Upper lobe of left lung (tissue), 6 donors: ENCODE results near the gene SLC19A2. TPM values are rescaled to one million over a fixed set of nuclear protein-coding genes. Genes with fewer than 3 reads are reported as not detected.
A peak's percentile ranks its signal among the peaks of the same experiment; 100 is the strongest.
"Not testable (repeated sequence)": the region's sequence is repeated elsewhere in the genome, so short reads cannot be mapped to it uniquely, and the experiment has no call there.

Experiments
- ATAC-seq, 2 donors: fragments of 200-7000 bp; cut with Tn5 transposase; one replicate each; pipeline ENCODE4 v1.9.1; 2022; ENCODE audit warnings: mild to moderate bottlenecking in 2 of 2, moderate library complexity in 2 of 2; ENCODE audit not compliant: low FRiP score in 2 of 2
- DNase-seq, 2 donors: peaks; one replicate each; pipeline ENCODE4 v3.0.0-alpha.2; 2019 to 2020
- H3K27ac ChIP-seq, 4 donors: fragments of 200-600 bp; sonication (generic); one replicate each; pipeline ENCODE4 v1.5.1; 2016 to 2019
- H3K27me3 ChIP-seq, 4 donors: fragments of 200-600 bp; sonication (generic); one replicate each; pipeline ENCODE4 v1.5.1; 2017 to 2019
- H3K36me3 ChIP-seq, 4 donors: fragments of 200-600 bp; sonication (generic); one replicate each; pipeline ENCODE4 v1.5.1; 2016 to 2019
- H3K4me1 ChIP-seq, 4 donors: fragments of 200-600 bp; sonication (generic); one replicate each; pipeline ENCODE4 v1.5.1; 2018 to 2019
- H3K4me3 ChIP-seq, 4 donors: fragments of 200-600 bp; sonication (generic); one replicate each; pipeline ENCODE4 v1.5.1; 2017 to 2019; ENCODE audit warnings: mild to moderate bottlenecking in 2 of 4, moderate library complexity in 1 of 4
- H3K9me3 ChIP-seq, 4 donors: fragments of 200-600 bp; sonication (generic); one replicate each; pipeline ENCODE4 v1.5.1; 2018 to 2019
- EP300 ChIP-seq, 4 donors: sonication (generic); formaldehyde crosslinking; IDR thresholded peaks; one replicate each; pipeline ENCODE4 v1.5.1; 2017; ENCODE audit warnings: antibody characterized with exemption in 4 of 4, control low read depth in 2 of 4
- POLR2A ChIP-seq, 4 donors: fragments of 450-650 bp; IDR thresholded peaks; one replicate each; pipeline ENCODE4 v1.5.1; 2016 to 2017; ENCODE audit warnings: antibody characterized with exemption in 4 of 4, mild to moderate bottlenecking in 2 of 4
- POLR2AphosphoS5 ChIP-seq, 2 donors: sonication (generic); formaldehyde crosslinking; IDR thresholded peaks; one replicate each; pipeline ENCODE4 v1.5.1; 2017; ENCODE audit warnings: antibody characterized with exemption in 2 of 2
- WGBS, 2 donors: methylation state at CpG; one replicate each; pipeline ENCODE4 v1.1.5; 2017 to 2018; 5-methylcytosine and 5-hydroxymethylcytosine counted together
- total RNA-seq, 6 donors: library from RNA; depleted of rRNA in 4 of 6; stranded (reverse); fragments of >200 nt in 4 of 6; gene quantifications; one replicate each; pipeline versions ENCODE4 v1.1.0 to v1.2.1, GENCODE V29; 2016 to 2021
- TF ChIP-seq, protein P1 (sequence below), 6 experiments: fragments of 450-650 bp in 4 of 6; fragments of 200-600 bp in 2 of 6; sonication (generic) in 2 of 6; IDR thresholded peaks; one replicate each; pipeline ENCODE4 v1.5.1; 2016 to 2019; ENCODE audit warnings: antibody characterized with exemption in 6 of 6
- donor health status: DM: no; HTN: no; CAD: no; lungs with moderate emphysema.
- donor health status: DM: no; HTN: yes; CAD: no; lungs with severe emphysema.

The SLC19A2 gene, protein sequence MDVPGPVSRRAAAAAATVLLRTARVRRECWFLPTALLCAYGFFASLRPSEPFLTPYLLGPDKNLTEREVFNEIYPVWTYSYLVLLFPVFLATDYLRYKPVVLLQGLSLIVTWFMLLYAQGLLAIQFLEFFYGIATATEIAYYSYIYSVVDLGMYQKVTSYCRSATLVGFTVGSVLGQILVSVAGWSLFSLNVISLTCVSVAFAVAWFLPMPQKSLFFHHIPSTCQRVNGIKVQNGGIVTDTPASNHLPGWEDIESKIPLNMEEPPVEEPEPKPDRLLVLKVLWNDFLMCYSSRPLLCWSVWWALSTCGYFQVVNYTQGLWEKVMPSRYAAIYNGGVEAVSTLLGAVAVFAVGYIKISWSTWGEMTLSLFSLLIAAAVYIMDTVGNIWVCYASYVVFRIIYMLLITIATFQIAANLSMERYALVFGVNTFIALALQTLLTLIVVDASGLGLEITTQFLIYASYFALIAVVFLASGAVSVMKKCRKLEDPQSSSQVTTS
- 10 to 100 TPM in 5 of 6 donors, 1 to 10 TPM in 1; 8.4 to 37.1 (median 13.6) TPM for total RNA-seq

GRCh38 chr1:169485431-169486280 lies at the start of gene SLC19A2:
Gene SLC19A2 (minus strand): TSS chr1:169485944. CDS start chr1:169485766, 178 bp downstream.
- Histone ChIP-seq H3K27ac (peak within 1 kb of the TSS; percentile 97), H3K9me3 (no peaks in the 10 kb centered on the region), H3K4me3 (peak within 1 kb of the TSS; percentile 38 to 81 (median 65)), H3K27me3 (no peaks in the 10 kb centered on the region), H3K36me3 (no peaks in the 10 kb centered on the region), H3K4me1 (peaks cover 0 to 27% (median 17%) of the 10 kb centered on the region in 4 donors)
- peak; percentile 99 to 100 for DNase-seq
- TF ChIP-seq POLR2AphosphoS5 (IDR thresholded peaks at IDR 0.05) (peak; percentile 78 to 97), POLR2A (IDR thresholded peaks at IDR 0.05) (peak in 3 of 4 donors; percentile 94 to 98 (median 98)), EP300 (IDR thresholded peaks at IDR 0.05) (peak in 3 of 4 donors; percentile 28 to 98 (median 98))
- TF ChIP-seq, protein P1, sequence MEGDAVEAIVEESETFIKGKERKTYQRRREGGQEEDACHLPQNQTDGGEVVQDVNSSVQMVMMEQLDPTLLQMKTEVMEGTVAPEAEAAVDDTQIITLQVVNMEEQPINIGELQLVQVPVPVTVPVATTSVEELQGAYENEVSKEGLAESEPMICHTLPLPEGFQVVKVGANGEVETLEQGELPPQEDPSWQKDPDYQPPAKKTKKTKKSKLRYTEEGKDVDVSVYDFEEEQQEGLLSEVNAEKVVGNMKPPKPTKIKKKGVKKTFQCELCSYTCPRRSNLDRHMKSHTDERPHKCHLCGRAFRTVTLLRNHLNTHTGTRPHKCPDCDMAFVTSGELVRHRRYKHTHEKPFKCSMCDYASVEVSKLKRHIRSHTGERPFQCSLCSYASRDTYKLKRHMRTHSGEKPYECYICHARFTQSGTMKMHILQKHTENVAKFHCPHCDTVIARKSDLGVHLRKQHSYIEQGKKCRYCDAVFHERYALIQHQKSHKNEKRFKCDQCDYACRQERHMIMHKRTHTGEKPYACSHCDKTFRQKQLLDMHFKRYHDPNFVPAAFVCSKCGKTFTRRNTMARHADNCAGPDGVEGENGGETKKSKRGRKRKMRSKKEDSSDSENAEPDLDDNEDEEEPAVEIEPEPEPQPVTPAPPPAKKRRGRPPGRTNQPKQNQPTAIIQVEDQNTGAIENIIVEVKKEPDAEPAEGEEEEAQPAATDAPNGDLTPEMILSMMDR (IDR thresholded peaks at IDR 0.05), result peak in 4 of 6 experiments; percentile 22 to 62 (median 58)
- ATAC-seq, result peak; percentile 97 to 99
- 0% methylated on average over 12 to 76 of the region's 85 CpGs for WGBS, 2 donors

- no peaks in the 10 kb centered on the region for H3K27me3 ChIP-seq
- no peak for TF ChIP-seq POLR2A (IDR thresholded peaks at IDR 0.05)
- TF ChIP-seq EP300 (IDR thresholded peaks at IDR 0.05), result no peak
- TF ChIP-seq, protein P1 (IDR thresholded peaks at IDR 0.05), result no peak
- no peak for TF ChIP-seq POLR2AphosphoS5 (IDR thresholded peaks at IDR 0.05)
- H3K4me1 ChIP-seq, result peaks cover 0 to under 1% (median 0%) of the 10 kb centered on the region in 4 donors
- H3K27ac ChIP-seq, result no peak overlapping the region
- DNase-seq (no peak), ATAC-seq (no peak)
- H3K9me3 ChIP-seq, result no peaks in the 10 kb centered on the region
- no peaks in the 10 kb centered on the region for H3K36me3 ChIP-seq
- WGBS, 2 donors, result 93 to 96% methylated on average over 2 of the region's 2 CpGs
- no peak overlapping the region for H3K4me3 ChIP-seq
Observed at GRCh38 chr1:169534653-169535052, 48.9 kb upstream of the SLC19A2 start.

DNA sequence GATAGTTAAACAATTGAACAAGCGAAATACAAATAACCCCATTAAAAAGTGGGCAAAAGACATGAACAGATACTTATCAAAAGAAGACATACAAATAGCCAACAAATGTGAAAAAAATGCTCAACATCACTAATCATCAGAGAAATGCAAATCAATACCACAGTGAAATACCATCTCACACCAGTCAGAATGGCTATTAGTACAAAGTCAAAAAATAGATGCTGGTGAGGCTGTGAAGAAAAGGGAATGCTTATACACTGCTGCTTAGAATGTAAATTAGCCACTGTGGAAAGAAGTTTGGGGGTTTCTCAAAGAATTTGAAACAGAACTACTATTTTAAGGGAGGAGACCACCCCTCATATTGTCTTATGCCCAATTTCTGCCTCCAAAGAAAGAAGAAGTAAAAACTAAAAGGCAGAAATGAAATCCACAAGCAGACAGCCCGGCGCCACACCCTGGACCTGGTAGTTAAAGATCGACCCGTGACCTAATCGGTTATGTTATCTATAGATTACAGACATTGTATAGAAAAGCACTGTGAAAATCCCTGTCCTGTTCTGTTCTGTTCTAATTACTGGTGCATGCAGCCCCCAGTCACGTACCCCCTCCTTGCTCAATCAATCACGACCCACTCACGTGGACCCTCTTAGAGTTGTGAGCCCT lies 47.9 kb upstream of the SLC19A2 start:
- not testable (repeated sequence) for H3K9me3 ChIP-seq, H3K27me3 ChIP-seq, H3K36me3 ChIP-seq, H3K27ac ChIP-seq, H3K4me3 ChIP-seq, H3K4me1 ChIP-seq, DNase-seq, ATAC-seq
- WGBS, 2 donors, result 92 to 93% methylated on average over 9 of the region's 9 CpGs

GRCh38 chr1:169530448-169530847 lies 44.7 kb upstream of the SLC19A2 start:
- Histone ChIP-seq H3K9me3 (no peaks in the 10 kb centered on the region), H3K27ac (no peak overlapping the region), H3K36me3 (no peaks in the 10 kb centered on the region), H3K4me1 (peaks cover 0 to 11% (median 2%) of the 10 kb centered on the region in 4 donors), H3K27me3 (no peaks in the 10 kb centered on the region), H3K4me3 (no peak overlapping the region)
- no peak for TF ChIP-seq POLR2AphosphoS5 (IDR thresholded peaks at IDR 0.05)
- TF ChIP-seq, protein P1 (IDR thresholded peaks at IDR 0.05), result no peak
- TF ChIP-seq EP300 (IDR thresholded peaks at IDR 0.05), result no peak
- no peak for TF ChIP-seq POLR2A (IDR thresholded peaks at IDR 0.05)
- no peak for ATAC-seq
- no peak for DNase-seq
- WGBS, 2 donors, result 91 to 95% methylated on average over 3 of the region's 3 CpGs
